Measurements from ENCODE around the gene DLK1. TPM values are rescaled to one million over a fixed set of nuclear protein-coding genes. Genes with fewer than 3 reads are reported as not detected.

Gene DLK1
- total RNA-seq, 1 donor from 2014 or later, result not detected

GRCh38 chr14:100687386-100687785 lies 39.3 kb upstream of the DLK1 start:
- intact Hi-C loops (cut with micrococcal nuclease), result no loop called here
- H3K36me3 Mint-ChIP-seq (ENCODE audit: low read depth), result no peaks in the 10 kb centered on the region
- H3K27me3 Mint-ChIP-seq (ENCODE audit: low read depth), result no peaks in the 10 kb centered on the region
- no peaks in the 10 kb centered on the region for H3K9me3 Mint-ChIP-seq
- no peaks in the 10 kb centered on the region for H3K4me1 Mint-ChIP-seq (ENCODE audit: low read depth)
- no peak overlapping the region for H3K4me3 Mint-ChIP-seq (ENCODE audit: low read depth)
- no peak overlapping the region for H3K27ac Mint-ChIP-seq
- DNase-seq (ENCODE audit: low spot score), result no peak

GRCh38 chr14:100688051-100688450 lies 38.6 kb upstream of the DLK1 start:
- DNase-seq (ENCODE audit: low spot score), result no peak
- H3K27ac Mint-ChIP-seq, result no peak overlapping the region
- no peaks in the 10 kb centered on the region for H3K36me3 Mint-ChIP-seq (ENCODE audit: low read depth)
- no peaks in the 10 kb centered on the region for H3K27me3 Mint-ChIP-seq (ENCODE audit: low read depth)
- intact Hi-C loops (cut with micrococcal nuclease), result no loop called here
- no peaks in the 10 kb centered on the region for H3K9me3 Mint-ChIP-seq
- H3K4me1 Mint-ChIP-seq (ENCODE audit: low read depth), result no peaks in the 10 kb centered on the region
- no peak overlapping the region for H3K4me3 Mint-ChIP-seq (ENCODE audit: low read depth)

GRCh38 chr14:100688598-100689461 lies 37.9 kb upstream of the DLK1 start:
- Mint-ChIP-seq H3K4me3 (ENCODE audit: low read depth) (no peak overlapping the region), H3K27ac (no peak overlapping the region), H3K36me3 (ENCODE audit: low read depth) (no peaks in the 10 kb centered on the region), H3K27me3 (ENCODE audit: low read depth) (no peaks in the 10 kb centered on the region), H3K9me3 (no peaks in the 10 kb centered on the region), H3K4me1 (ENCODE audit: low read depth) (no peaks in the 10 kb centered on the region)
- intact Hi-C loops (cut with micrococcal nuclease), result no loop called here
- DNase-seq (ENCODE audit: low spot score), result no peak

- no peaks in the 10 kb centered on the region for H3K27me3 Mint-ChIP-seq (ENCODE audit: low read depth)
- DNase-seq (ENCODE audit: low spot score), result no peak
- H3K9me3 Mint-ChIP-seq, result no peaks in the 10 kb centered on the region
- H3K4me3 Mint-ChIP-seq (ENCODE audit: low read depth), result no peak overlapping the region
- no peaks in the 10 kb centered on the region for H3K4me1 Mint-ChIP-seq (ENCODE audit: low read depth)
- H3K27ac Mint-ChIP-seq, result no peak overlapping the region
- intact Hi-C loops (cut with micrococcal nuclease), result no loop called here
- no peaks in the 10 kb centered on the region for H3K36me3 Mint-ChIP-seq (ENCODE audit: low read depth)
Measured at GRCh38 chr14:100690672-100691071, 36.0 kb upstream of the DLK1 start.

- no peaks in the 10 kb centered on the region for H3K36me3 Mint-ChIP-seq (ENCODE audit: low read depth)
- no peak overlapping the region for H3K27ac Mint-ChIP-seq
- H3K9me3 Mint-ChIP-seq, result no peaks in the 10 kb centered on the region
- no peak overlapping the region for H3K4me3 Mint-ChIP-seq (ENCODE audit: low read depth)
- H3K4me1 Mint-ChIP-seq (ENCODE audit: low read depth), result no peaks in the 10 kb centered on the region
- no peak for DNase-seq (ENCODE audit: low spot score)
- H3K27me3 Mint-ChIP-seq (ENCODE audit: low read depth), result no peaks in the 10 kb centered on the region
- intact Hi-C loops (cut with micrococcal nuclease), result no loop called here
Measured at GRCh38 chr14:100691395-100692056, 35.2 kb upstream of the DLK1 start.

- intact Hi-C loops (cut with micrococcal nuclease), result no loop called here
- Mint-ChIP-seq H3K4me1 (ENCODE audit: low read depth) (no peaks in the 10 kb centered on the region), H3K27ac (no peak overlapping the region)
Measured at GRCh38 chr14:100692256-100692655, 34.4 kb upstream of the DLK1 start.

GRCh38 chr14:100692859-100693558 lies 33.7 kb upstream of the DLK1 start:
- intact Hi-C loops (cut with micrococcal nuclease), result no loop called here
- no peak overlapping the region for H3K4me3 Mint-ChIP-seq (ENCODE audit: low read depth)
- H3K27ac Mint-ChIP-seq, result no peak overlapping the region
- no peaks in the 10 kb centered on the region for H3K36me3 Mint-ChIP-seq (ENCODE audit: low read depth)
- H3K9me3 Mint-ChIP-seq, result no peaks in the 10 kb centered on the region
- no peaks in the 10 kb centered on the region for H3K27me3 Mint-ChIP-seq (ENCODE audit: low read depth)
- H3K4me1 Mint-ChIP-seq (ENCODE audit: low read depth), result no peaks in the 10 kb centered on the region
- DNase-seq (ENCODE audit: low spot score), result no peak

More at GRCh38 chr14:100692256-100692655, 34.4 kb upstream of the DLK1 start:
- H3K9me3 Mint-ChIP-seq, result no peaks in the 10 kb centered on the region
- no peaks in the 10 kb centered on the region for H3K36me3 Mint-ChIP-seq (ENCODE audit: low read depth)
- H3K27me3 Mint-ChIP-seq (ENCODE audit: low read depth), result no peaks in the 10 kb centered on the region
- no peak overlapping the region for H3K4me3 Mint-ChIP-seq (ENCODE audit: low read depth)
- no peak for DNase-seq (ENCODE audit: low spot score)

- no peak for DNase-seq (ENCODE audit: low spot score)
- Mint-ChIP-seq H3K9me3 (no peaks in the 10 kb centered on the region), H3K36me3 (ENCODE audit: low read depth) (no peaks in the 10 kb centered on the region), H3K27ac (no peak overlapping the region), H3K27me3 (ENCODE audit: low read depth) (no peaks in the 10 kb centered on the region), H3K4me1 (ENCODE audit: low read depth) (no peaks in the 10 kb centered on the region), H3K4me3 (ENCODE audit: low read depth) (no peak overlapping the region)
- intact Hi-C loops (cut with micrococcal nuclease), result no loop called here
Measured at GRCh38 chr14:100693877-100694578, 32.7 kb upstream of the DLK1 start.

- Mint-ChIP-seq H3K36me3 (ENCODE audit: low read depth) (no peaks in the 10 kb centered on the region), H3K4me1 (ENCODE audit: low read depth) (no peaks in the 10 kb centered on the region), H3K4me3 (ENCODE audit: low read depth) (no peak overlapping the region), H3K9me3 (no peaks in the 10 kb centered on the region), H3K27ac (no peak overlapping the region), H3K27me3 (ENCODE audit: low read depth) (no peaks in the 10 kb centered on the region)
- intact Hi-C loops (cut with micrococcal nuclease), result no loop called here
- DNase-seq (ENCODE audit: low spot score), result no peak
Measured at GRCh38 chr14:100694579-100695422, 31.9 kb upstream of the DLK1 start.

- no peak overlapping the region for H3K4me3 Mint-ChIP-seq (ENCODE audit: low read depth)
- no peak for DNase-seq (ENCODE audit: low spot score)
- H3K4me1 Mint-ChIP-seq (ENCODE audit: low read depth), result no peaks in the 10 kb centered on the region
- no peaks in the 10 kb centered on the region for H3K9me3 Mint-ChIP-seq
- no peaks in the 10 kb centered on the region for H3K27me3 Mint-ChIP-seq (ENCODE audit: low read depth)
- H3K27ac Mint-ChIP-seq, result no peak overlapping the region
- no peaks in the 10 kb centered on the region for H3K36me3 Mint-ChIP-seq (ENCODE audit: low read depth)
- intact Hi-C loops (cut with micrococcal nuclease), result no loop called here
Measured at GRCh38 chr14:100695423-100695738, 31.3 kb upstream of the DLK1 start.

- no peaks in the 10 kb centered on the region for H3K9me3 Mint-ChIP-seq
- no peak overlapping the region for H3K4me3 Mint-ChIP-seq (ENCODE audit: low read depth)
- H3K27ac Mint-ChIP-seq, result no peak overlapping the region
- H3K36me3 Mint-ChIP-seq (ENCODE audit: low read depth), result no peaks in the 10 kb centered on the region
- intact Hi-C loops (cut with micrococcal nuclease), result no loop called here
- no peaks in the 10 kb centered on the region for H3K27me3 Mint-ChIP-seq (ENCODE audit: low read depth)
- DNase-seq (ENCODE audit: low spot score), result no peak
- H3K4me1 Mint-ChIP-seq (ENCODE audit: low read depth), result no peaks in the 10 kb centered on the region
Measured at GRCh38 chr14:100696008-100696407, 30.7 kb upstream of the DLK1 start.

GRCh38 chr14:100696590-100696989 lies 30.1 kb upstream of the DLK1 start:
- Mint-ChIP-seq H3K4me3 (ENCODE audit: low read depth) (no peak overlapping the region), H3K36me3 (ENCODE audit: low read depth) (no peaks in the 10 kb centered on the region), H3K9me3 (no peaks in the 10 kb centered on the region), H3K27me3 (ENCODE audit: low read depth) (no peaks in the 10 kb centered on the region), H3K4me1 (ENCODE audit: low read depth) (no peaks in the 10 kb centered on the region), H3K27ac (no peak overlapping the region)
- intact Hi-C loops (cut with micrococcal nuclease), result no loop called here
- no peak for DNase-seq (ENCODE audit: low spot score)

All from activated T-helper 2 cell treated with anti-CD3 and anti-CD28 coated beads, Interferon-gamma antibody, Interleukin-2, Interleukin-4, amounts not matched to agents 10 μg/mL and 5 μg/mL and 100 μg/mL, durations not matched to agents 14 hours and 24 hours and 36 hours (primary cell).